Middle frontal gyrus (tissue), 1 donor: Measurements from ENCODE around the gene CGB1.
"Not testable (repeated sequence)": the region's sequence is repeated elsewhere in the genome, so short reads cannot be mapped to it uniquely, and the experiment has no call there.

ENCODE experiments used
- DNase-seq: peaks from one replicate; pipeline ENCODE4 v3.0.0-alpha.2; 2015; ENCODE audit warnings: low spot score; ENCODE audit errors: extremely low spot score

The CGB1 gene

DNA sequence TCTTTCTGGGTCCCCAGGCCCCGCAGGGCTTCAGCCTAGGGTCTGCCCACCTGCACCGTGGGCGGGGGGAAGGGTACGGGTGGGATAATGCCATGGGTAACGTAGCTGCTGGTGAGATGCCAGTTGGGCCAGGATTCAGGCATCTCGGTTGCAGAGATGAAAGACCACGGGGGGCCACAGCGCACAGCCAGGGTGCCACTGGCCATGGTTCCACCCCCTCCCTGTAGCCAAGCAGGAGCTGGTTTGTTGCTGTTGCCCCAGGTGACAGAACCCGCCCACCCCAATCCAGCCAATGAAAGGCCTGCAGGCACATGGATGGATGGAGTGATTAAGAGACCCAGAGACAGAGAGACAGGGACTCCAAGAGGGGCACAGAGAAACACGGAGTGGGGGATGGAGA, 21.9 kb upstream of the CGB1 start:
- DNase-seq, result no peak

DNA sequence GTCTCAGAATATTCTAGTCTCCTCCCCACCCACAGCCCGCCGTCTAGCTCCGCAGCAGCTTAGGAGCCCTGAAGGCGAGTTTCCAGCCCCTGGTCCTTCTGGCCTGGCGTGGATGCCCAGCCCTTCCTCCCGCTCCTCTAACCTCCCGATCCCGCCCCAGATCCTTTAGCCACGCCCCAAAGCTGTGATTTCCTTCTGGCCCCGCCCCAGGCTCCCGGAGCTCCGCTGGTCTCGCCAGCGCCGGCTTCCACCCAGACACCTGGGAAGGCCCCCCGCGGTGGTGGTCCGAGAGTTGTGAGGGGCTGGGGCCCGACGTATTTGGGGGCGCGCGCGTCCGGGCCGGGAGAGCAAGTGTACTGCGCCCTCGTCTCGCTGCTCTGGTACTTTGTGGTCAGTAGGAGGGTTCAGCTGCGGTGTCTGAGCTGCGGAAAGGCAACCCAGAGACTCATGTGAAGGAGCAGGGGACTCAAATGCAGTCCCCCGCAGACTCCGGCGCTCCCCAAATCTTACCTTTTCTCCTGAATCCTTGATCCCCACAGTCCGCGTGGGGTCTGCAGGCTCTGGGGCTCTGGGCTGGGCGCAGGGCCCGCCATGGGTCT, 21.0 kb upstream of the CGB1 start, which contains the start of gene CGB7:
Gene CGB7 (minus strand): TSS at position 114 of the 599 bp plus-strand sequence. CDS start 2,374 bp downstream, outside the sequence.
- no peak for DNase-seq

DNA sequence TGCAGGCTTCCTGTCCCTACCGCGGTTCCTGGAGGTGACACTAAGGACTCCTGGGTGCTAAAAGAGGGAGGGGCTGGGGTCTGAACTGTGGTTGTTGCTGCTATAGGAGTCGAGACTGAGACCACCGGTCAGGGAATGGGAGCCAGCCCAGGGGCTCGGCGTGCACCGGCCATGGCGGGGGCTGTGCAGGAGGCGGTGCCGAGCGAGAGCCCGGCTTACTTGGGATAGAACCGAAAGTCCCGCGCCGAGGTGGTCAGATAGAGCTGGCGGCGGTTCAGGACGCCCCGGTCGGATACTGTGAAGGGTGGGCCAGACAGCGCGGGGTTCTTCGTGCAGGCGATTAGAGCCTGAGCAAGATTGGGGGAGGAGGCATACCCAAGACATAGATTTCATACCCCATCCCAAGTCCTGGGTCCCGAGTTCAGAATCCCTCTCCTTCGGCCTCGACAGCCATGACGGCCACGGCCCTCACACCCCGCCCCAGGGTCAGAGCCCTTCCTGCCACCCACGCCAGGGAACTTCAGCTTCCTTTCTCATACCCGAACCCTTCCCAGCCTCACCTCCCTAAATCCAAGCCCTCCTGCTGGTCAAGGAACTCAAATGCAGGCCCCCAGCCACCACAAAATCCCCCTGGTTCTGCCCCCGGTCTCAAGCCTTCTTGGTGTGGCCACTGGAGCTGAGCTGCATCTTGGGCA, 20.4 kb upstream of the CGB1 start:
- not testable (repeated sequence) for DNase-seq

DNA sequence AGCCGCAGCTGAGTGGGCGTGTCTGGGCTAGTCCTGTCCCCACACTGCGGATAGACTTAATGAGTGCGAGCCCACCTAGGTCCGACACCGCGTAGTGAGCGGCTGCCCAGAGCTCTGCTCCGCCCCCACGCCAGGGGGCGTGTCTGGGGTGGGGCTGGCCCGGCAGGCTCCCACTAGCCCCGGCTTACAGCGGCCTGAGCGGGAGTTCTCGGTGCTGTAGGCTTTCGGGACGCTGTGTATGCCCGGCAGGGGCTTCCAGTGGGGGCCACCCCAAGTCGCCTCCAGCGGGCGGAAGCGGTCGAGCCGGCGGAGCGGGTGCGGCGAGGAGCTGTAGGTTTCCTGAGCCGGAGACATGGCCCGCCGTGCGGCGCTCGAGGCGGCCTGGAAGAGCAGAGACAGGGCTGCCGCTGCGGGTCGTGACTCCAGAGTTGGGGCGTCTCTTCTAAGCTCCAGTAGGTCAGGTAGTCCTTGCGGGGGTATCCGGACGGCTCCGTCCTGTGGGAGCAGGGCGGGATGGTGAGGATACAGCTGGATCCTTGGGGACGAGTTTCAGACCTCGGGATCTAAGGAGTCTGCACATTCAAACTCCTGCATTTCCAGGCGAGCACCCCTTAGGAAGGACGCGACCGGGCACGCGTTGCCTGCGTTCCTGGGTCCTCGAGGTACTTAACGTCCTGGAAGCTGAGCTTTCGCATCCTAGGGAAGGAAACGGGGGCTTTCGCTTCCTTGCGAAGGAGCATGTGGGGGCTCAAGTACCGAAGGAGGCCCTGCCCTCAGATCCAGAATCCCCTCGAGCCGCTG, 19.6 kb upstream of the CGB1 start:
- no peak for DNase-seq

DNA sequence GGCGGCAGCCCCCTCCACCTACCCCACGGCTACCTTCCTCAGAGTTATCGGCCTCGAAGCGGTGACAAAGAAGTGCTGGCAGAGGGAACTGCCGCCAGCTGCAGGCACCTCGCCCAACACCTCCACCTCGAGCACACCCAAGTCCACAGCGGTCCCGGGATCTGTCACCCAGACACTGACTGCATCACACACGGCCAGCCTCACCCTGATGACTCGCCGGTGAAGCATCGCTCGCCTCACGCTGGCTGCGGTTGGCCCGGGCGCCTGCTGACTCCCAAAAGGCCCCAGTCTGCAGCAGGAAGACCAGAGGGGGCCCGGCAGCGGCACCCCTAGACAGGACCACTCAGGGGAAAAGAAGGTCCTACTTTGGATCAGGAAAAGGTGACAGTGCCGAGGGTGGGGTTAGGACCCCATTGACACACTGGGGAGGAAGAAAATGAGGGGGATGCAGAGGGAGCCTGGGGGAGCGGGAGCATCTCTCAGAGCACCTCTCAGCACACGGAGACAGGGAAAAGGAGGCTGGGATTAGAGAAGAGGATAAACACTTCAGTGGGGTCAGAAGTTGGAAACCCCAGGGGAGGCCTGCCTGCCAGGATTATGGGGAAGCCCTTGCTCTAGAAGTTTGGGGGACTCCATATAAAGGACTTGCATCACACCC, 13.8 kb upstream of the CGB1 start:
- DNase-seq, result not testable (repeated sequence)

DNA sequence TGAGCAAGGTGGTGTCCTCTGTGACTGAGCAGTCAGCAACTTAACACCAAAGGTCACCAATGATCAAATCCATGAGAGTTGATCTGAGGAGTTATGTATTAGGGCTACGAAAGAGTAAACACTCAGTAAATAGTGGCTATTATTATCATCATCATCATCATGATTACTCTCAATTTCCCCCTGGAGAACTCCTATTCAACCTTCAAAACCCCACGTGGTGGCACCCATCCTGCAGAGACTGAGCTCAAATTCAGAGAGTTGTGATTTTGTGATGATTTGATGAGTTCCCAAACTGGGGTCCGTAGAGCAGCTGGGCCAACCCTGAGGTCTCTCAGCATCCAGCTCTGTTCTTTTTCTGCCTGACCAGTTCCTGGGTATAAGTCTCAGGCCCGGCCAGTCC, 13.1 kb upstream of the CGB1 start:
- not testable (repeated sequence) for DNase-seq

DNA sequence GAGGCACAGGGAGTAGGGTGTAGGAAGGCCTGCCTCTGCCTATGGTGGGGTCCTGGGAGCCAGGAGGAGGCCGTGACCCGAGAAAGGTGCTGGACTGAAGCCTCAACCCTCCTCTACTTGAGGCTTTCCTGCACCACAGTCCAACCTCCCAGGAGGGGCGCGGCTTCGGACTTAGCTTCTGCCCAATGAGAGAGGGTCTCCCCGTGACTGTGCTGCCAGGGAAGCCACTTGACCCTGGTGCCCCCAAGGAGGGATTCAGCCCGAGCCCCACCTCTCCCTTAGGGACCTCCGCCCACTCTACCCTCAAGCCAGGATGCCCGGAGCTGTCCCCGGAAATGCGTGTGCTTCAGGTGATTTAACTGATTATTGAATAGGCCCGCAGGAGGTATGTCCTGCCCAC, 12.3 kb upstream of the CGB1 start, which contains the start of gene CGB8:
Gene CGB8 (minus strand): TSS at position 101 of the 400 bp plus-strand sequence. CDS start 372 bp downstream, outside the sequence.
- not testable (repeated sequence) for DNase-seq

DNA sequence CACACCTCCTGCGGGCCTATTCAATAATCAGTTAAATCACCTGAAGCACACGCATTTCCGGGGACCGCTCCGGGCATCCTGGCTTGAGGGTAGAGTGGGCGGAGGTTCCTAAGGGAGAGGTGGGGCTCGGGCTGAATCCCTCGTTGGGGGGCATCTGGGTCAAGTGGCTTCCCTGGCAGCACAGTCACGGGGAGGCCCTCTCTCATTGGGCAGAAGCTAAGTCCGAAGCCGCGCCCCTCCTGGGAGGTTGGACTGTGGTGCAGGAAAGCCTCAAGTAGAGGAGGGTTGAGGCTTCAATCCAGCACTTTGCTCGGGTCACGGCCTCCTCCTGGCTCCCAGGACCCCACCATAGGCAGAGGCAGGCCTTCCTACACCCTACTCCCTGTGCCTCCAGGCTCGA, 6.9 kb upstream of the CGB1 start, which contains the start of gene CGB5:
Gene CGB5 (plus strand): TSS at position 301 of the 400 bp plus-strand sequence. CDS start 362 bp downstream, outside the sequence.
- DNase-seq, result not testable (repeated sequence)

DNA sequence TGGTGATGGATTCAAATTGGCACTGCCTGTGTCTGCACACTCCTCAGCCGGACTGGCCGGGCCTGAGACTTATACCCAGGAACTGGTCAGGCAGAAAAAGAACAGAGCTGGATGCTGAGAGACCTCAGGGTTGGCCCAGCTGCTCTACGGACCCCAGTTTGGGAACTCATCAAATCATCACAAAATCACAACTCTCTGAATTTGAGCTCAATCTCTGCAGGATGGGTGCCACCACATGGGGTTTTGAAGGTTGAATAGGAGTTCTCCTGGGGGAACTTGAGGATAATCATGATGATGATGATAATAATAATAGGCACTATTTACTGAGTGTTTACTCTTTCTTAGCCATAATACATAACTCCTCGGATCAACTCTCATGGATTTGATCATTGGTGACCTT, 6.0 kb upstream of the CGB1 start:
- DNase-seq, result not testable (repeated sequence)

DNA sequence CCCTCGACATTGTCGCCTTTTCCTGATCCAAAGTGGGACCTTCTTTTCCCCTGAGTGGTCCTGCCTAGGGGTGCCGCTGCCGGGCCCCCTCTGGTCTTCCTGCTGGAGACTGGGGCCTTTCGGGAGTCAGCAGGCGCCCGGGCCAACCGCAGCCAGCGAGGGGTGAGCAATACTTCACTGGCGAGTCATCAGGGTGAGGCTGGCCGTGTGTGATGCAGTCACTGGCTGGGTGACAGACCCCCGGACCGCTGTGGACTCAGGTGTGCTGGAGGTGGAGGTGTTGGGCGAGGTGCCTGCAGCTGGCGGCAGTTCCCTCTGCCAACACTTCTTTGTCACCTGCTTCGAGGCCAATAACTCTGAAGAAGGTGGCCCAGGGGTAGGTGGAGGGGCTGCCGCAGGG, 5.5 kb upstream of the CGB1 start:
- no peak for DNase-seq

DNA sequence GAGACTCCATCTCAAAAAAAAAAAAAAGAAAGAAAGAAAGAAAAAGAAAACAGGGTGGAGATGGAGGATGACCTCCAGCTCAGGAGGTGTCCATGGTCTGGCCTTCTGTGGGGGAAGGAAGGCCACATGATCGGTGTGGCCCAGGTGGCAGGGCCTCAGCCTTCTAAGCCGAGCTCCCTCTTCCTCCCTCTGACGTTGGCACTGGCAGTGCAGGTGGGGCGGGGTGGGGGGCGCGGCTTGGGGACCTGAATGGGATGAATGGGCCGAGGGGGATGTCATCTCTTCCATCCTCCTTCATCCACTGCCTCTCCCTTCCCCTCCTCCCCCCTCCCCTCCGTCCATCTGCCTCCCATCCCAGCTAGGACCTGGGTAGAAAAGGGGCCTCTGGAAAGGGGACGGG, 3.0 kb upstream of the CGB1 start:
- DNase-seq, result not testable (repeated sequence)

DNA sequence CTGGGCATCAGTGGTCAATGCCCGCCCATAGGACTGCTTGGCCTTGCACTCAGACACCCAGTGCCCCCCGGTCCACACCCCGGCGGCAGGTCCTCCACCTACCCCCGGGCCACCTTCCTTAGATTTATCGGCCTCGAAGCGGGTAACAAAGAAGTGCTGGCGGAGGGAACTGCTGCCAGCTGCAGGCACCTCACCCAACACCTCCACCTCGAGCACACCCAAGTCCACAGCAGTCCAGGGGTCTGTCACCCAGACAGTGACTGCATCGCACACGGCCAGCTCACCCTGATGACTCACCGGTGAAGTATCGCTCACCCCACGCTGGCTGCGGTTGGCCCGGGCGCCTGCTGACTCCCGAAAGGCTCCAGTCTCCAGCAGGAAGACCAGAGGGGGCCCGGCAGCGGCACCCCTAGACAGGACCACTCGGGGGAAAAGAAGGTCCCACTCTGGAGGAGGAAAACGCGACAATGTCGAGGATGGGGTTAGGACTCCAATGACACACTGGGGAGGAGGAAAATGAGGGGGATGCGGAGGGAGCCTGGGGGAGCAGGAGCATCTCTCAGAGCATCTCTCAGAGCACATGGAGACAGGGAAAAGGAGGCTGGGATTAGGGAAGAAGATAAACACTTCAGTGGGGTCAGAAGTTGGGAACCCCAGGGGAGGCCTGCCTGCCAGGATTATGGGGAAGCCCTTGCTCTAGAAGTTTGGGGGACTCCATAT, 2.0 kb upstream of the CGB1 start:
- DNase-seq, result not testable (repeated sequence)

DNA sequence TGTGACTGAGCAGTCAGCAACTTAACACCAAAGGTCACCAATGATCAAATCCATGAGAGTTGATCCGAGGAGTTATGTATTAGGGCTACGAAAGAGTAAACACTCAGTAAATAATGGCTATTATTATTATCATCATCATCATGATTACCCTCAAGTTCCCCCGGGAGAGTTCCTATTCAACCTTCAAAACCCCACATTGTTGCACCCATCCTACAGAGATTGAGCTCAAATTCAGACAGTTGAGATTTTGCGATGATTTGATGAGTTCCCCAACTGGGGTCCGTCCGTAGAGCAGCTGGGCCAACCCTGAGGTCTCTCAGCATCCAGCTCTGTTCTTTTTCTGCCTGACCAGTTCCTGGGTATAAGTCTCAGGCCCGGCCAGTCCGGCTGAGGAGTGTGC, 1.4 kb upstream of the CGB1 start:
- DNase-seq, result not testable (repeated sequence)

DNA sequence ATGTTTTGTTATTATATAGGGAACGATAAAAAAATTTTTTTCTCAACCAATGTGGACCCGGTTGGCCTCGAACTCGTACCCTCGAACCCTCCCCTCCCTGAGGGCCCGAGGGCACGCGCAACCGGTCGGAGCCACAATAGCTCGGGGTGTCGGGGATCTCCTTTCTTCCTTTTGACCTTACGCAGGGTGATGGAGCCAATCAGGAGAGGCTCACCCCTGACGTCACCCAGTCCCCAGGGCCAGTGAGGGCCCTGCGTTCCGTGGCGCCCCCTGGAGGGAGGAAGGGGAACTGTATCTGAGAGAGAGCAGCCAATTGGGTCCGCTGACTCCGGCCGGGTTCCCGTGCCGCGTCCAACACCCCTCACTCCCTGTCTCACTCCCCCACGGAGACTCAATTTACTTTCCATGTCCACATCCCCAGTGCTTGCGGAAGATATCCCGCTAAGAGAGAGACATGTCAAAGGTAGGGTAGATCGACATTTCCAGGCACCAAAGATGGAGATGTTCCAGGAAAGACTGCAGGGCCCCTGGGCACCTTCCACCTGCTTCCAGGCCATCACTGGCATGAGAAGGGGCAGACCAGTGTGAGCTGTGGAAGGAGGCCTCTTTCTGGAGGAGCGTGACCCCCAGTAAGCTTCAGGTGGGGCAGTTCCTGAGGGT, 4.9 kb downstream of the CGB1 start, which contains the start of gene CGB2:
Gene CGB2 (plus strand): TSS at position 249 of the 660 bp plus-strand sequence. CDS start 206 bp downstream, at position 455.
- not testable (repeated sequence) for DNase-seq

DNA sequence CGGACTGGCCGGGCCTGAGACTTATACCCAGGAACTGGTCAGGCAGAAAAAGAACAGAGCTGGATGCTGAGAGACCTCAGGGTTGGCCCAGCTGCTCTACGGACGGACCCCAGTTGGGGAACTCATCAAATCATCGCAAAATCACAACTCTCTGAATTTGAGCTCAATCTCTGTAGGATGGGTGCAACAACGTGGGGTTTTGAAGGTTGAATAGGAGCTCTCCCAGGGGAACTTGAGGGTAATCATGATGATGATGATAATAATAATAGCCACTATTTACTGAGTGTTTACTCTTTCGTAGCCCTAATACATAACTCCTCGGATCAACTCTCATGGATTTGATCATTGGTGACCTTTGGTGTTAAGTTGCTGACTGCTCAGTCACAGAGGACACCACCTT, 6.4 kb downstream of the CGB1 start:
- not testable (repeated sequence) for DNase-seq

DNA sequence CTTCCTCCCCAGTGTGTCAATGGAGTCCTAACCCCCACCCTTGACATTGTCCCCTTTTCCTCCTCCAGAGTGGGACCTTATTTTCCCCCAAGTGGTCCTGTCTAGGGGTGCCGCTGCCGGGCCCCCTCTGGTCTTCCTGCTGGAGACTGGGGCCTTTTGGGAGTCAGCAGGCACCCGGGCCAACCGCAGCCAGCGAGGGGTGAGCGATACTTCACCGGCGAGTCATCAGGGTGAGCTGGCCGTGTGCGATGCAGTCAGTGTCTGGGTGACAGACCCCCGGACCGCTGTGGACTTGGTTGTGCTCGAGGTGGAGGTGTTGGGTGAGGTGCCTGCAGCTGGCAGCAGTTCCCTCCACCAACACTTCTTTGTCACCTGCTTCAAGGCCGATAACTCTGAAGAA, 6.9 kb downstream of the CGB1 start:
- DNase-seq, result not testable (repeated sequence)

DNA sequence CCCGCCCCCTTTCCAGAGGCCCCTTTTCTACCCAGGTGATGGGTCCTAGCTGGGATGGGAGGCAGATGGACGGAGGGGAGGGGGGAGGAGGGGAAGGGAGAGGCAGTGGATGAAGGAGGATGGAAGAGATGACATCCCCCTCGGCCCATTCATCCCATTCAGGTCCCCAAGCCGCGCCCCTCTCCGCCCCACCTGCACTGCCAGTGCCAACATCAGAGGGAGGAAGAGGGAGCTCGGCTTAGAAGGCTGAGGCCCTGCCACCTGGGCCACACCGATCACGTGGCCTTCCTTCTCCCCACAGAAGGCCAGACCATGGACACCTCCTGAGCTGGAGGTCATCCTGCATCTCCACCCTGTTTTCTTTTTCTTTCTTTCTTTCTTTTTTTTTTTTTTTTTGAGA, 8.0 kb downstream of the CGB1 start:
- DNase-seq, result not testable (repeated sequence)

DNA sequence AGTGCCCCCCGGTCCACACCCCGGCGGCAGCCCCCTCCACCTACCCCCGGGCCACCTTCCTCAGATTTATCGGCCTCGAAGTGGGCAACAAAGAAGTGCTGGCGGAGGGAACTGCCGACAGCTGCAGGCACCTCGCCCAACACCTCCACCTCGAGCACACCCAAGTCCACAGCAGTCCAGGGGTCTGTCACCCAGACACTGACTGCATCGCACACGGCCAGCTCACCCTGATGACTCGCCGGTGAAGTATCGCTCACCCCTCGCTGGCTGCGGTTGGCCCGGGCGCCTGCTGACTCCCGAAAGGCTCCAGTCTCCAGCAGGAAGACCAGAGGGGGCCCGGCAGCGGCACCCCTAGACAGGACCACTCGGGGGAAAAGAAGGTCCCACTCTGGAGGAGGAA, 11.1 kb downstream of the CGB1 start:
- not testable (repeated sequence) for DNase-seq

DNA sequence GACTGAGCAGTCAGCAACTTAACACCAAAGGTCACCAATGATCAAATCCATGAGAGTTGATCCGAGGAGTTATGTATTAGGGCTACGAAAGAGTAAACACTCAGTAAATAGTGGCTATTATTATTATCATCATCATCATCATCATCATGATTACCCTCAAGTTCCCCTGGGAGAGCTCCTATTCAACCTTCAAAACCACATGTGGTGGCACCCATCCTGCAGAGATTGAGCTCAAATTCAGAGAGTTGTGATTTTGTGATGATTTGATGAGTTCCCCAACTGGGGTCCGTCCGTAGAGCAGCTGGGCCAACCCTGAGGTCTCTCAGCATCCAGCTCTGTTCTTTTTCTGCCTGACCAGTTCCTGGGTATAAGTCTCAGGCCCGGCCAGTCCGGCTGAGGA, 11.6 kb downstream of the CGB1 start:
- DNase-seq, result not testable (repeated sequence)

DNA sequence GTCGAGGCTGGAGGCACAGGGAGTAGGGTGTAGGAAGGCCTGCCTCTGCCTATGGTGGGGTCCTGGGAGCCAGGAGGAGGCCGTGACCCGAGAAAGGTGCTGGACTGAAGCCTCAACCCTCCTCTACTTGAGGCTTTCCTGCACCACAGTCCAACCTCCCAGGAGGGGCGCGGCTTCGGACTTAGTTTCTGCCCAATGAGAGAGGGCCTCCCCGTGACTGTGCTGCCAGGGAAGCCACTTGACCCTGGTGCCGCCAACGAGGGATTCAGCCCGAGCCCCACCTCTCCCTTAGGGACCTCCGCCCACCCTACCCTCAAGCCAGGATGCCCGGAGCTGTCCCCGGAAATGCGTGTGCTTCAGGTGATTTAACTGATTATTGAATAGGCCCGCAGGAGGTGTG, 12.5 kb downstream of the CGB1 start, which contains the start of gene CGB3:
Gene CGB3 (minus strand): TSS at position 101 of the 400 bp plus-strand sequence. CDS start 362 bp downstream, outside the sequence.
- DNase-seq, result not testable (repeated sequence)
